ENCODE measurements around the gene NAALADL2. TPM values are rescaled to one million over a fixed set of nuclear protein-coding genes. Genes with fewer than 3 reads are reported as not detected.
"Not testable (repeated sequence)": the region's sequence is repeated elsewhere in the genome, so short reads cannot be mapped to it uniquely, and the experiment has no call there.

The NAALADL2 gene
- total RNA-seq, 1 donor, result 1.3 TPM

GRCh38 chr3:175065497-175065896, 206.4 kb downstream of the NAALADL2 start:
- H3K4me1 ChIP-seq (ENCODE audit: insufficient read depth, low read length), result no peaks in the 10 kb centered on the region
- H3K9me3 ChIP-seq (ENCODE audit: low read depth, low read length), result peaks cover 11% of the 10 kb centered on the region
- no peak overlapping the region for H3K4me3 ChIP-seq (ENCODE audit: low read length)
- no peaks in the 10 kb centered on the region for H3K27me3 ChIP-seq (ENCODE audit: insufficient read depth, low read length)

DNA sequence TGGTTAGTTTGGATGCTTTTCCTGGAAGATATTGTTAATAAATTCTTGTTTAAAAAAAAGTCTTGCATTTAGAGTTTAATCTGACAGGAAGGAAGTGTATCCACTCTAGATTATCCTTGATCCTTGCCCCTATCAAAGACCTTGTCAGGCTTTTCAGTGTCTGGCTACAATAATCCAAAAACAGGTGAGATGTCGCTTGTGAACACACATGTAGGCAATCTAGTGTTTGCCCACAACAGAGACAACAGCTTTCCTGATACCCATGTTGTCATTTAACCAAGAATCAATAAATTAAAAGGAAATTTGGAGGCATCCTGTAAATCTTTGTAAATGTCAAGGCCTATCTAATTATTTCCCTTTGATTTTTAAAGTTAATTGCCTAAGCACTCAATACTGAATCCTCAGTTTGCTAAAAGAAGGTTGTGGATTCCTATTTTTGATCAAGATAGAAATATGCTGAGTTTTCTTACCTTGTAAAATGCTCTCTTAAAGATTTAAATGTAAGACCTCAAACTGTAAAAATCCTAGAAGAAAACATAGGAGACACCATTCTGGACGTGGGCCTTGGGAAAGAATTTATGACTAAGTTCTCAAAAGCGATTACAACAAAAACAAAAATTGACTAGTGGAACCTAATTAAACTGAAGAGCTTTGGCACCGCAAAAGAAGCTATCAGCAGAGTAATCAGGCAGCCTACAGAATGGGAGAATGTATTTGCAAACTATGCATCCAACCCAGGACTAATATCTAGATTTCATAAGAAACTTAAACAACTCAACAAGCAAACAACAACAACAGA, 207.7 kb downstream of the NAALADL2 start:
- H3K4me1 ChIP-seq (ENCODE audit: insufficient read depth, low read length), result no peaks in the 10 kb centered on the region
- peaks cover 11% of the 10 kb centered on the region for H3K9me3 ChIP-seq (ENCODE audit: low read depth, low read length)
- H3K4me3 ChIP-seq (ENCODE audit: low read length), result no peak overlapping the region
- no peaks in the 10 kb centered on the region for H3K27me3 ChIP-seq (ENCODE audit: insufficient read depth, low read length)

DNA sequence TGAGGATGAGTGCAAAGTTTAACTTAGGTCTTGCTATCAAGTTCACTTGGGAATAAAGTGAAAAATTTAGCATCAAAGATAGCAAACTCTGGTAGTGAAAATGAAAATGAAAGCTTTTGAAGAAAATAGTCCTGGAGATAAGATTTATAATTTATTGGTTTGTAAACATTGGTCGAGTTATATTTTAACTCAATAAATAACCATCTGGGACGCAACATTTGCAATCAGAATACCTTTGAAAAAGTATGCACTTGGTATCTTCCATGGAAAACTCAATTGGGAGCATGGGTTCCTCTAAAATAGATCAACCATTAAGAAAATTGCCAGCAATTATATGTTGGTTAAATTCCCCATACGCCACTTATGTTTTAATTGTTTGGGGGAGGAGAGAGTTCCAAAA, 209.5 kb downstream of the NAALADL2 start:
- H3K4me1 ChIP-seq (ENCODE audit: insufficient read depth, low read length), result no peaks in the 10 kb centered on the region
- H3K27me3 ChIP-seq (ENCODE audit: insufficient read depth, low read length), result no peaks in the 10 kb centered on the region
- no peak overlapping the region for H3K4me3 ChIP-seq (ENCODE audit: low read length)
- peaks cover 11% of the 10 kb centered on the region for H3K9me3 ChIP-seq (ENCODE audit: low read depth, low read length)

DNA sequence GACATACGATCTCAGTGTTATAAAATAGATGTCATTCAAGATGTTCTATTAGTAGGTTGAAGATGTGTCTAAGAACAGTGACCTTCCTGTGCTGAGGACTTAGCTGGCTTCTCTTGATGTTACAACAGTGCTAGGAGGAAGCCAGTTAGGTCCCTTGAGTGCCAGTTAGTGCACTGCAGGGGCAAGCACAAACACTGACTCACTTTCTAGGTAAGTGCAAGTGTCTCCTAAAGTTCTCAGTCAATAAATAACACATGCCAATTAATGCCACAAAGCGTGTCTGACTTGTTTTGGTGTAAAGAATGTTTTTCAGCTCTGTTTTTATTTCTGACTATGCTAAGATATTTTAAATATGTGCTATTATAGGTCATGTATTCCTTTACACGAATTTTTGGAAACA, 211.8 kb downstream of the NAALADL2 start:
- Histone ChIP-seq H3K27me3 (ENCODE audit: insufficient read depth, low read length) (no peaks in the 10 kb centered on the region), H3K4me3 (ENCODE audit: low read length) (no peak overlapping the region), H3K4me1 (ENCODE audit: insufficient read depth, low read length) (no peaks in the 10 kb centered on the region), H3K9me3 (ENCODE audit: low read depth, low read length) (peaks cover 11% of the 10 kb centered on the region)

DNA sequence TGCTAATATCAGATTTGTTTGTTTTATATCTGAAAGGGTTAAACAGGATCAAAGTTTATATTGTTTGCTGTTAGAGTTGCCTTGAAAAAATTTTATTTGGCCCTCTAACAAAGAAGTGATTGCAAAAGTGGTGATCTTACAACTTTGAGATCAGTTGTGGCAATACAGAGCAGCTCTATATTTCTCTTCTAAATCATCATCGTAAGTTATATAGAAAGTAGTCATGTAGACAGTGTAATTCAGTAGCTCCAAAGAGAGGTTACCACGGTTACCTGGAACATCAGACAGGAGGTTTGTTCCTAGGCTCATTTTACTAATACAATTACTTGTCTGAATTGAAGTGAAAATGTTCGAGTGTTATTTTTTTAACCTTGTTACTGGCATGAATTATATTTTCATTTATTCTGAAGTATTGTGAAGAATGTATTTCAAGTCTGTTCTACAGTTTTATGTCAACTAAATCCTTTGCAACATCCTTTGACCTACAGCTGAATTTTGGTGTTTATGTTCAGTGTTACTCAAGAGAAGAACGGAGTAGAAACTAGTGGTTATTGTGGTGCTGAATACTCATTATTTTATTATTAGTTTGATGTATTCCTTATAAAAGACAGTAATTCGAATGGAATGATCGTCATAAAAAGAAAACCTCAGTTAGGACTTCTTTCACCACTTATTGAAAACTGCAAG, 214.2 kb downstream of the NAALADL2 start:
- Histone ChIP-seq H3K9me3 (ENCODE audit: low read depth, low read length) (no peaks in the 10 kb centered on the region), H3K4me3 (ENCODE audit: low read length) (no peak overlapping the region), H3K27me3 (ENCODE audit: insufficient read depth, low read length) (no peaks in the 10 kb centered on the region), H3K4me1 (ENCODE audit: insufficient read depth, low read length) (no peaks in the 10 kb centered on the region)

DNA sequence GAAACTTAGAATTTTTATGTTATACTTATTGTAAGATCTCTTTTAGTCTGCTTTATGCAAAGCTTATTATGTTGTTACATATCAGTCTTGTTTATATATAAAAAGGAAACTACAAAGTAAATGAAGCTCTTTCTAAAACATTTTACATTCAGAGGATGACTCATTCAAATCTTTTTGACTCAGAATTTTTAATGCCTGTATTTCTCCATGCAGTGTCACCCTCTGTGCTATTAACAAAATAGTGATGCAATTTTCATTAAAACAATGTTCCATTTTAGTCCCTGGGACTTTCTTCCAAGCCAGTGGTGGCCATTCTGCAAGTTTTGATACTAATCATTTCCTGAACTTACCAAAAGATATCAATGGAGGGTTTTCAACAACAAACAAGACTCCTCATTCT, 216.1 kb downstream of the NAALADL2 start:
- no peaks in the 10 kb centered on the region for H3K9me3 ChIP-seq (ENCODE audit: low read depth, low read length)
- H3K27me3 ChIP-seq (ENCODE audit: insufficient read depth, low read length), result no peaks in the 10 kb centered on the region
- no peaks in the 10 kb centered on the region for H3K4me1 ChIP-seq (ENCODE audit: insufficient read depth, low read length)
- H3K4me3 ChIP-seq (ENCODE audit: low read length), result no peak overlapping the region

GRCh38 chr3:175077216-175077615, 218.1 kb downstream of the NAALADL2 start:
- Histone ChIP-seq H3K4me1 (ENCODE audit: insufficient read depth, low read length) (no peaks in the 10 kb centered on the region), H3K4me3 (ENCODE audit: low read length) (no peak overlapping the region), H3K9me3 (ENCODE audit: low read depth, low read length) (no peaks in the 10 kb centered on the region), H3K27me3 (ENCODE audit: insufficient read depth, low read length) (no peaks in the 10 kb centered on the region)

DNA sequence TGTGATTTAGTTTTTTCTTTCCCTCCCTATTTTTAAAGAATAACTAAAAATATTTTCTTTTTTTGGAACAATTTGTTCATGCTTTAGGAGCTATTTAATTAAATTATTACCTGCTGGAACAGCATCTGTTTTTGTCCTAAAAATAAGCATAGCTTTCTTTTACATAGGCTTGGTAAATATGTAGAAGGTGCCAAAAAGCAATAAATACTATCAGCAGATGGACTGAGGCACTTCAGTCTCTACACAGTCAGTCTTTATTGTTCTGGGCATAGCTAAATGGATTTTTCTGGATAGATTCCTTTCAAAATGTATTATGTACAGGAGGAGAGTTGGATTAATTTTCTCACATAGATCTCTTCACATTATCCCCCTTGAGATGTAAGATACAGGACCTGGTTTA, 223.5 kb downstream of the NAALADL2 start:
- Histone ChIP-seq H3K4me1 (ENCODE audit: insufficient read depth, low read length) (no peaks in the 10 kb centered on the region), H3K27me3 (ENCODE audit: insufficient read depth, low read length) (no peaks in the 10 kb centered on the region), H3K9me3 (ENCODE audit: low read depth, low read length) (no peaks in the 10 kb centered on the region), H3K4me3 (ENCODE audit: low read length) (no peak overlapping the region)

GRCh38 chr3:175087128-175087527, 228.0 kb downstream of the NAALADL2 start:
- not testable (repeated sequence) for H3K4me1 ChIP-seq (ENCODE audit: insufficient read depth, low read length); H3K9me3 ChIP-seq (ENCODE audit: low read depth, low read length); H3K27me3 ChIP-seq (ENCODE audit: insufficient read depth, low read length)

GRCh38 chr3:175088766-175089380, 229.7 kb downstream of the NAALADL2 start:
- Histone ChIP-seq H3K9me3 (ENCODE audit: low read depth, low read length) (no peaks in the 10 kb centered on the region), H3K27me3 (ENCODE audit: insufficient read depth, low read length) (no peaks in the 10 kb centered on the region), H3K4me1 (ENCODE audit: insufficient read depth, low read length) (no peaks in the 10 kb centered on the region), H3K4me3 (ENCODE audit: low read length) (no peak overlapping the region)

More at GRCh38 chr3:175087128-175087527, 228.0 kb downstream of the NAALADL2 start:
- not testable (repeated sequence) for H3K4me3 ChIP-seq (ENCODE audit: low read length)

DNA sequence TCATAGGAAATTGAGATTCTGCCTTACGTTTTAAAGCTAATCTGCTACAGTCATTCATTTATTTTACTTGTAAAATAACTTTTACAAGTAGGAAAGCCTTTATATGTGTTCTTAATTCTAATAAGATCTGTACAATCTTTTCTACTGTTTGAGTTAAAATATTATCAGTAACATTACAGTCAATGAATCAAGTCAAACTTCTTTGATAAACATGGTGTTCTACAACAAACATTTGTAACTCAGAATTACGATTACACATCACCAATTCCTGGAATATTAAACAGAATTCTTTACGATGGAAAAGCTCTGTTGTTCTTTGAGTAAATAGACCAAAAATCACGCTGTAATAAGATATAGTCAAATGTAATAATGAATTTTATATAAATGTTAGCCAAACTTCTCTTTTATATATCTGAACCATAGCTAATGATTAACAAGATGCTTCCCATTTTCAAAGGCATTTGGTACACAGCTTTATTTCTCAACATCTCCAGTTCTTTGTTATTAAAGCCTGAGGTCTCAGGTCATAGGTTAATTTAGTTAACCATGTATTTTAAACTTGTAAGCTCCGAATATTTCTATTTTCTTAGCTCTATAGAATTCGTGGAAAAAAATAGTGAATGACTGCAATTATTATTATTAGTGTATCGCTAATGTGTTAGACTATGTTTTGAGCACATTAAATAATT, 232.4 kb downstream of the NAALADL2 start:
- no peaks in the 10 kb centered on the region for H3K9me3 ChIP-seq (ENCODE audit: low read depth, low read length)
- H3K4me3 ChIP-seq (ENCODE audit: low read length), result no peak overlapping the region
- H3K4me1 ChIP-seq (ENCODE audit: insufficient read depth, low read length), result no peaks in the 10 kb centered on the region
- H3K27me3 ChIP-seq (ENCODE audit: insufficient read depth, low read length), result no peaks in the 10 kb centered on the region

DNA sequence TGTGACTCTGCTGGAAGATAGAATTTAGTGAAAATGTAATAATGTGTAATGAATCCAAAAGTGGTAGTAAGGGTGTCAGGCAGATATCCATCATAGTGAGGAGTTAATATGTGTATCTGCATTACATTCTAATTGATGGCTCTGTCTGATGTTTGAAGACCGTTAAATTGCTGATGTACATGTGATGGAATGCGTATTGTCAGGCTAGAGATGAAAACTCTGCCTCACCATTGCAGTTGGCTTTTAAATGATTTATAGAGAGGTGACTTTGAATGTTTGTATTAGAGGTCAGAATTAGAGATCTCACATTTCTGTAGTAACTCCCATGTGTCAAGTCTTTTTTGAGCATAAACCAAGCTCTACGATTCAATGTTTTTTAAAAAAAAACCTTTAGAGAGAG, 234.6 kb downstream of the NAALADL2 start:
- Histone ChIP-seq H3K9me3 (ENCODE audit: low read depth, low read length) (no peaks in the 10 kb centered on the region), H3K4me1 (ENCODE audit: insufficient read depth, low read length) (no peaks in the 10 kb centered on the region), H3K4me3 (ENCODE audit: low read length) (no peak overlapping the region), H3K27me3 (ENCODE audit: insufficient read depth, low read length) (no peaks in the 10 kb centered on the region)

GRCh38 chr3:175094344-175094743, 235.2 kb downstream of the NAALADL2 start:
- Histone ChIP-seq H3K27me3 (ENCODE audit: insufficient read depth, low read length) (no peaks in the 10 kb centered on the region), H3K4me3 (ENCODE audit: low read length) (no peak overlapping the region), H3K9me3 (ENCODE audit: low read depth, low read length) (no peaks in the 10 kb centered on the region), H3K4me1 (ENCODE audit: insufficient read depth, low read length) (no peaks in the 10 kb centered on the region)

GRCh38 chr3:175098644-175099043, 239.5 kb downstream of the NAALADL2 start:
- Histone ChIP-seq H3K4me1 (ENCODE audit: insufficient read depth, low read length) (no peaks in the 10 kb centered on the region), H3K9me3 (ENCODE audit: low read depth, low read length) (no peaks in the 10 kb centered on the region), H3K27me3 (ENCODE audit: insufficient read depth, low read length) (no peaks in the 10 kb centered on the region), H3K4me3 (ENCODE audit: low read length) (no peak overlapping the region)

GRCh38 chr3:175102161-175102560, 243.0 kb downstream of the NAALADL2 start:
- Histone ChIP-seq H3K4me3 (ENCODE audit: low read length) (no peak overlapping the region), H3K9me3 (ENCODE audit: low read depth, low read length) (no peaks in the 10 kb centered on the region), H3K4me1 (ENCODE audit: insufficient read depth, low read length) (no peaks in the 10 kb centered on the region), H3K27me3 (ENCODE audit: insufficient read depth, low read length) (no peaks in the 10 kb centered on the region)

All from mononuclear cell (primary cell).